Psoas muscle (tissue), 8 donors: ENCODE measurements around the gene UAP1. TPM values are rescaled to one million over a fixed set of nuclear protein-coding genes. Genes with fewer than 3 reads are reported as not detected.

Experiments used
- ATAC-seq, 4 donors: fragments of 200-7000 bp; cut with Tn5 transposase; one replicate each; pipeline ENCODE4 v1.9.1; 2020; ENCODE audit warnings: moderate library complexity in 3 of 4, mild to moderate bottlenecking in 2 of 4
- DNase-seq, 2 donors: peaks; one replicate each; pipeline ENCODE4 v3.0.0-alpha.2; 2020
- H3K27ac ChIP-seq: fragments of 200-600 bp; one replicate; pipeline ENCODE4 v1.8.0; 2022
- H3K27me3 ChIP-seq, 3 donors: fragments of 200-600 bp in 1 of 3; one replicate each; pipeline versions ENCODE4 v1.6.1 to v1.8.0; 2013 to 2022; ENCODE audit warnings: low read length in 2 of 3, mild to moderate bottlenecking in 2 of 3, moderate library complexity in 1 of 3; ENCODE audit not compliant: insufficient read depth in 3 of 3
- H3K36me3 ChIP-seq, 2 donors: fragments of 200-600 bp in 1 of 2; one replicate each; pipeline versions ENCODE4 v1.6.1 to v1.8.0; 2013 to 2022; ENCODE audit warnings: low read depth in 1 of 2, mild to moderate bottlenecking in 1 of 2, moderate library complexity in 1 of 2; ENCODE audit not compliant: insufficient read depth in 1 of 2
- H3K4me1 ChIP-seq: fragments of 200-600 bp; one replicate; pipeline ENCODE4 v1.8.0; 2022
- H3K4me3 ChIP-seq: fragments of 200-600 bp; one replicate; pipeline ENCODE4 v1.8.0; 2022; ENCODE audit warnings: mild to moderate bottlenecking
- H3K9me3 ChIP-seq: fragments of 200-600 bp; one replicate; pipeline ENCODE4 v1.8.0; 2022
- CTCF ChIP-seq: fragments of 200-600 bp; IDR thresholded peaks from one replicate; pipeline ENCODE4 v1.8.0; 2022; ENCODE audit warnings: antibody characterized with exemption
- WGBS, 3 donors: extraction: QIAGEN DNeasy Blood & Tissue Kit; methylation state at CpG; one replicate each; pipeline versions ENCODE4 v1.1.6 to v1.1.7; 2013; 5-methylcytosine and 5-hydroxymethylcytosine counted together
- intact Hi-C, 2 donors: fragments of 100-400 bp; cut with DNase I; formaldehyde crosslinking; loops; one replicate each; pipeline versions ENCODE4 v1.11.0 to v1.14.2; 2022
- polyA plus RNA-seq, 3 donors: library from polyadenylated mRNA; stranded (reverse); fragments of 200-250 nt; gene quantifications; one replicate each; pipeline ENCODE4 v1.2.3, GENCODE V29; 2013
- total RNA-seq, 4 donors: library from RNA; stranded (reverse); fragmentation: NEBNext Ultra II Directional in 2 of 4; extraction: Animal tissue kit (Norgen Biotek cat#: 25700) in 2 of 4; gene quantifications; one replicate each; pipeline versions ENCODE4 v1.2.1 to v1.2.4, GENCODE V29; 2021 to 2023
- donor health status: healthy with polysubstance abuse.
- donor health status: DM: no; HTN: no; CAD: no; lungs with moderate emphysema.
- donor health status: Bipolar disorder and iron deficiency.
- donor health status: healthy.
- donor health status: DM: yes; HTN: yes; CAD: no.
- donor health status: DM: no; HTN: no; CAD: no.
- donor health status: DM: no; HTN: no; CAD: no.
- donor health status: DM: yes; HTN: yes; CAD: no.

The UAP1 gene
- total and polyA plus RNA-seq, 7 donors, result 24.1 to 147 (median 40.1) TPM

- TF ChIP-seq CTCF, result no peak
- 75 to 81% (median 75%) methylated on average over 2 of the region's 2 CpGs for WGBS, 3 donors
- H3K27me3 ChIP-seq, result no peaks in the 10 kb centered on the region
- intact Hi-C loops, result no loop called here
- H3K9me3 ChIP-seq, result no peaks in the 10 kb centered on the region
- no peaks in the 10 kb centered on the region for H3K36me3 ChIP-seq
- no peaks in the 10 kb centered on the region for H3K4me1 ChIP-seq
- DNase-seq (no peak), ATAC-seq (no peak)
- H3K27ac ChIP-seq, result no peak overlapping the region
- no peak overlapping the region for H3K4me3 ChIP-seq
These were observed 64.2 kb downstream of the UAP1 start for GRCh38 chr1:162625679-162626078.

GRCh38 chr1:162626094-162626493, 64.6 kb downstream of the UAP1 start:
- no peak for ATAC-seq

GRCh38 chr1:162626761-162627160, 65.2 kb downstream of the UAP1 start:
- H3K27ac ChIP-seq, result peak overlapping the region; percentile 28
- no peak for TF ChIP-seq CTCF
- DNase-seq (no peak), ATAC-seq (no peak)
- H3K36me3 ChIP-seq, result no peaks in the 10 kb centered on the region
- H3K4me3 ChIP-seq, result peak overlapping the region; percentile 31
- WGBS, 3 donors, result 15 to 19% (median 18%) methylated on average over 2 of the region's 2 CpGs
- intact Hi-C loops, result no loop called here
- no peaks in the 10 kb centered on the region for H3K4me1 ChIP-seq
- H3K27me3 ChIP-seq, result no peaks in the 10 kb centered on the region
- no peaks in the 10 kb centered on the region for H3K9me3 ChIP-seq

More at GRCh38 chr1:162626094-162626493, 64.6 kb downstream of the UAP1 start:
- no peak for TF ChIP-seq CTCF
- no peak for DNase-seq
- H3K36me3 ChIP-seq, result no peaks in the 10 kb centered on the region
- H3K27me3 ChIP-seq, result no peaks in the 10 kb centered on the region
- no peak overlapping the region for H3K4me3 ChIP-seq
- intact Hi-C loops, result no loop called here
- 25 to 47% (median 31%) methylated on average over 2 of the region's 2 CpGs for WGBS, 3 donors
- no peaks in the 10 kb centered on the region for H3K4me1 ChIP-seq
- peak overlapping the region; percentile 28 for H3K27ac ChIP-seq
- H3K9me3 ChIP-seq, result no peaks in the 10 kb centered on the region

GRCh38 chr1:162627662-162628296, 66.3 kb downstream of the UAP1 start:
- intact Hi-C loops, result no loop called here
- Histone ChIP-seq H3K27me3 (no peaks in the 10 kb centered on the region), H3K36me3 (no peaks in the 10 kb centered on the region), H3K9me3 (no peaks in the 10 kb centered on the region), H3K4me1 (no peaks in the 10 kb centered on the region), H3K4me3 (no peak overlapping the region), H3K27ac (no peak overlapping the region)
- ATAC-seq, result no peak
- TF ChIP-seq CTCF, result peak; percentile 27
- no peak for DNase-seq
- 54 to 60% (median 58%) methylated on average over 3 of the region's 3 CpGs for WGBS, 3 donors

- no peaks in the 10 kb centered on the region for H3K36me3 ChIP-seq
- ATAC-seq (no peak), DNase-seq (no peak)
- no peaks in the 10 kb centered on the region for H3K9me3 ChIP-seq
- no peak overlapping the region for H3K4me3 ChIP-seq
- H3K27me3 ChIP-seq, result no peaks in the 10 kb centered on the region
- 96 to 97% (median 97%) methylated on average over 3 of the region's 3 CpGs for whole genome bisulfite sequencing, 3 donors
- no peaks in the 10 kb centered on the region for H3K4me1 ChIP-seq
- intact Hi-C loops, result no loop called here
- TF ChIP-seq CTCF, result no peak
- no peak overlapping the region for H3K27ac ChIP-seq
These were observed 67.6 kb downstream of the UAP1 start for GRCh38 chr1:162629077-162629627.
